Stimulated activated CD8-positive, alpha-beta memory T cell treated with anti-CD3 and anti-CD28 coated beads, Interleukin-2, amount 100 ng/mL, for 1 hour (primary cell): ENCODE measurements around the gene GPC3.
"Not testable (repeated sequence)": the region's sequence is repeated elsewhere in the genome, so short reads cannot be mapped to it uniquely, and the experiment has no call there.

Experiments used
- DNase-seq, 2 donors: peaks; one replicate each; pipeline ENCODE4 v3.0.0-alpha.2; 2020; ENCODE audit warnings: low read depth in 2 of 2

GPC3 gene

DNA sequence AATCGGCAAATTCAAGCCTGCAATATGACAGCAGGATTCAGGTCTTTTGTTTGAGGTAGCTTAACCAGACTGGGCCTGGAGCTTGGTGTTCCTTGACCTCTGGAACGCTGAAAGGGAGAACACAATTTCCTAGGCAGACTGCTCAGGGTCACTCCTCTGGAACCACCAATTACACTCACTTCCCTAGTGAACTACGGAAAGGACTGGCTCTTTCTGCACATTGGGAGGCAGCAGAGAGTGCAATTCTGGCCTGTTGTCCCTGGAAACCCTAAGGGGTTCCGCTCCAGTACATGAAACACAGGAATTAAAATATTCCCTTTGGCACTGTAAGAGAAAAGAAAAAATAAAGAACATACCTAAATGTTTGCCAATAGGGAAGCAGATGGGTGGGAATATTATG, 58.6 kb downstream of the GPC3 start:
- DNase-seq, result no peak

DNA sequence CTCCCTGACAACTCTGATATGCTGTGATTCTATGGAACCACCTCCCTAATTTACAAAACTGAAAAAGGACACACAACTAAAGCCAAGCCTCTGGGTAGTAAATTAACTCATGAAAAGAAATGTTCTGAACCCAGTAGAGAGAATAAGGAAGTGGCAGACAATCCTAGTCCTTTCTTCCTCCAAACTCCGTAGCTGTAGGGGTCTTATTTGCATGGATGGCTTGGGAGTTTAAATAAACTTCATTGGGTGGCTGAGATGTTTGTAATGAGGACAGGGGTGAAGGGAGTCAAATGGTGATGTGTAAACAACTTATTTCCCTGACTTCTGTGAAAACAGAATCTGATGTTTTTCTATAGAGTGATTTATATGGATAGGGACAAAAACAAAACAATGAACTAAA, 59.3 kb downstream of the GPC3 start:
- DNase-seq, result no peak

DNA sequence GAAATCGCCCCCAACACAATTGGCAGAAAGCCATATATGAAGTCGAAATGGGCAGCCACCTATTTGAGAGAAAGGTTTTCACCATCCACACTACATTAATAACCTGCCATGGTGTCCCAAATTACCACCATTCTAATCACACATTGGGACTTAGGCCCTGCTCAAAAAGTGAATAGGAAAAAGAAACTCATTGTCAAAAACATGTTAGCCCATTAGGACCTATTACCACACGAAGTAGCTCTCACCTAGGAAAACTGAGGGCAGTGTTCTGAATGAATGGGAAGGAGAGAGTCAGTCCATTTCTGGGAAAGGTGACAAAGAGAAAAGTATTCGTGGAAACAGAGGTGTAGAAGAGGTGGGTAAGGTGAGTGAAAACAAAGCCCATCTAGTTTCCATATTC, 60.8 kb downstream of the GPC3 start:
- no peak for DNase-seq

DNA sequence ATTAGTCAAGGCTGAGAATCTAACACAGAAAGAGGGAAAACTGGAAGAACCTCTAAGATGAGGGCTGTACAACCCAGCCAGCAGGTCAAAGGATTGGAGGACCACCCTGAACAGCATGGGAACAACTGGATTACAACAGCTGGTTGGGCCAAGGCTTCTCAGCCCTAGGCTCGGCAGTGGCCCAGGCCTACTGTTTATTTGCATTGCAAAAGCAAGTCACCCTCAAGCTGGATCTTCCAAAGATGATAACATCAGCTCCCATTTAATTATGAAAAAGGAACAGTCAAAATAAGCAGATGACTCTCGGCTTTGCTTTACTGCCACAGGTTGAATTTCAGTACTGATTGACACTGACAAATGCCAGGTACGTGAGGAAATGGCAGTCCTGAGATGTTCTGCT, 61.8 kb downstream of the GPC3 start:
- no peak for DNase-seq

DNA sequence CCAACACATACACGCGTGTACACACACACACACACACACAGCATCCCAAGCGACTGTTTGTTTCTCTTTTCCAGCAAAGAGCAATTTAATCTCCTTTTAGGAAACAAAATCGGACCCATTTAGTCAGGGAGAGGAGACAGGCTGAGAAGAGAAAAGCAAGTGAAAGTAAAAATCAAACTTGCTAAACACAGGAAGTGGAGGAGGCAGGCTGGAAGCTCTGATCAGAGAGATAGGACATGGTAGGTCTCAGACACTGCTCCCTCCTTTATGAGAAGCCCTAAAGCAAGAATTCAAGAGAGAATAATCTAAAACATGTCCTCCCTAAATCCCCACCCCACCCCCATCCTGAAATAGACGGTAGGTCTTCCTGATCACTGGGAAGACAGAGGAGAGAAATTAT, 62.3 kb downstream of the GPC3 start:
- DNase-seq, result no peak

DNA sequence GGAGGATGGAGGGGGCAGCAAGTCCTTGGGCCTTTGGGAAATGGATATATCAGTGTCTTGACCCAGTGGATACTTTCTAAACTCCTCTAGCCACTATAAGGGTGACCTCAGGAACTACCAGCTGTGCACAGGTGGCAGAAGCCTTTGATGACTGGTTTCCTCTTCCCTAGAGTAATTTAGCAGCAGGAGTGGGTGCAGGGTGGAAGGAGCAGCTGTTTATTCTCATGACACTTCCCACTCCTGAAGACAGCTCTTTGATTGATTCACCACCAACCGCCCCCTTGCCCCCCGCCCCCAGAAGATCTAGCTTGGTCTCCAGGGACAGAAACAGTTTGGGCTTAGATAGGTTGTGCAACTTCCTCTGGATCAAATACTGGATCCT, 63.0 kb downstream of the GPC3 start:
- DNase-seq, result no peak

DNA sequence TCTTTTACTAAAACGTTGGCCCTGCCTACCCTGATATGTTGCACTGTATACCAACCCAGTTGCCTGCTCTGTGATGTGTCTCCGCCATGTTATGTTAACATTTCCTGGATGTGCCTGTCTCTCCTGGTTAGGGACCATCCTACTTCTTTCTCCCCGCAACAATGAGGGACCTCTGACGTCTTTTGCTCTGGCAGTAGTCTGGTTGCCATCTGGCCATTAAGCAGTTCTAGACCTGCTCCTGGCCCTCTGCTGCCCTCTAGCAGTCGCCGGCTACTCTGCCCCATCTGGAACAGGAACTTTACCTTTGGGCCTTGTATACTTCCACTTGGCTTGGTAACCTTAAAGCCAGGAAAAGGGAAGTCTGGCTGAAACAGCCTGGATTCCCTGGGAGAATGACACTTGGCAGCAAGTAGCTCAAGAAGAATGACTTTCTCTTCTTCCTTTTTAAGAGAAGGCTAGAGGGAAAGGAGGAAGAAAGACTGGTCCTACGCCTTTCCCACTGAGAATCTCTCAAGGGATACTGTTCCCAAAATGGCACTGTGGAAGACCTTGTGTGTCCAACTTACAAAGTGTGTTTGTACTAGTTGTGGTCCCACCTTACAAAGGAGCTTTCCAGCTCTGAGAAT, 63.5 kb downstream of the GPC3 start:
- no peak for DNase-seq

DNA sequence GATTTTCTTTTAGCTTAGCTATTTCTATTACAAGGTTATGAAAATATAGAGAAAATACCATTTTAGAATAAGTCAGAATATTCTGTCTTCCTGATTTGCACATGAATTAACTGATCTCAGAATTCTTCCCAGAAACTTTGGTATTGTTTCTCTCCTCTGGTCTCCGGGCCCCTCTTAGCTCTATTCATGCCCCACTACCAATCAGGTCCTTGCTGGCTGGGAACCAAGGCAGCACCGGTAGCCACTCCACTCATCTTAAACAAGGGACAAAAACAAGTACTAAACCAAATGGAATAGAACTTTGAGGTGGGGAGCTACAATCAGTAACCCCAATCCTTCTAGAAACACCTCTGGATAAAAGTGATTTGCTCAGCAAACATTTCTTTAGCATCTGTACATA, 64.3 kb downstream of the GPC3 start:
- no peak for DNase-seq

DNA sequence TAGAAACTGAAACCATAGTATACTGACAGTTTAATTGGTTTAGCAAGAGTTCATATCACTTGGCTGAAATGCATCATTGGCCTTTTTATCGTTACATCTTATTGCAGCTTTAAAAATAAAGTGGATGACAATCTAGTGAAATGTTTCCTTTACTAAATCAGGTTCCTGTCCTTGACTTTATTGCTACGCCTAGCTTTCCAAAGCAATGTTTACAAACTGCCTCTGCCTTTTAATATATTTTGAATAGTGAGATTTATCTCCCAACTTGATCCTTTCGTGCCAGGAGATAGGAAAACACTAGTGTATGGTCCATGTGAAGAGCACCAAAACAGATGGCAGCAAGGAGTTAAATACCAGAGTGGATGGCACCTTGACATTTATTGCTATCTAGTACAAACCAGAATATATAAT, 67.0 kb downstream of the GPC3 start:
- DNase-seq, result no peak

DNA sequence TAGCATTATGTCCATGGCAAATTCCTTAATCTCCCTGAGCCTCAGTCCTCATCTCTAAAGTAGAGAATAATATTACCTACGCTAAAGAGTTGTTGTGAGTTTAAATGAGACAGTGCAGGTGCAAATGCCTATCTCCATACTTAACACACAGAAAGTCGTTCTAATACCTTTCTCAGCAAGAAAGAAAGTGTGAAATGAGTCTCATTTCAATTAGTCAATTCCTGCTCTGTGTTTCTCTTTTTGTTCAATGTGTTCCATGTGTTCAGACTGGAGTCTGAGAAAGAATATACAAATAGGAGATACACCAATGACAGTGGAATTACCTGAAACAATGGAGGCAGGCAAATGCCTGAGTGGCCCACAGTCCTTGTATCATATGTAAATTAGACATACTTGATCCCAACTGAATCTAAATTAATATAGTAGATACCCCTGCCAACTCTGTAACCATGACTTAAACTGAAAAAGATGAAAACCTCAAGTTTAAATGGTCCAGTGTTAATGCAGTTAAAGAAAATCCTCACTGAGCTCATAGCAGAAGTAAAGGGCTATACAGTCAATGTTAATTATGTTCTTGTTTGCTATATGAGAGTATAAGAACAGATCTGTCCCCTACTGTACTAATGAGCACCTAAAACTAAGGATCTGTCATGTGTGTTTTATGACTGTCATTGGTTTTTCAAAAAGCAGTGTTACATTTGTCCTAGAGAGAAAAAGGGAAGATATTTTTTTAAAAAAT, 68.2 kb downstream of the GPC3 start:
- DNase-seq, result no peak

DNA sequence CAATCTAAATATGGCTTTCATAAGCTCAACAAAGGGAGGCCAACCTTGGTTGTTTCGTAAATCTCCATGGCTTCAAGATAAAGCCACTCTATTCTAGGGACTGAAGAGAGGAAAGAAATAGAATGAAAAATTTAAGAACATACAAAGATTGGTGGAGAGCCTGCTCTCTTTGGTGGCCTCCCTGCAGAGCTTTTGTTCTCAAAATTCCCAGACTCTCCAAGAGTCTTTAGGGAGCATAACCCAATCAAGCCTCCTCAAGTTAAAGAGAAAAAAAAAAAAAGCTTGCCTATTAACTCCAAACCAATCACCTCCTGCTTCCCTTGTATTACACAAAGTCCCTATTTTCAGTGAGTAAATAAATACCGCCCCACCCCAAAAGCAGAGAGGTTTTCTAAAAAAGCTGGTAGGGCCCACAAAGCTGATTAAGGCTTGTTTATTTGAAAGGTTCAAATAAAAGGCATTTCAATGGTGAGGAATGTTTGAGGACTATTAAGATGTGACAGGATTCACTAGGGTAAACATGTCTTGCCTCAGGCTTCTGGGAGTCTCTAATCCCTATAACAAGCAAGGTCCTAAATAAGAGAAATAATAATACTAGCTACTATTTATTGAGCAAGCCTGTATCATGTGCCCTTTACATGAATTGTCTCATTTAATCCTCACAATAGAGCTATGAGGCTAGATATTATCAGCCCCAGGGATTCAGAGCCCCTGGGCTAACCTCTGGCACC, 71.6 kb downstream of the GPC3 start:
- no peak for DNase-seq

DNA sequence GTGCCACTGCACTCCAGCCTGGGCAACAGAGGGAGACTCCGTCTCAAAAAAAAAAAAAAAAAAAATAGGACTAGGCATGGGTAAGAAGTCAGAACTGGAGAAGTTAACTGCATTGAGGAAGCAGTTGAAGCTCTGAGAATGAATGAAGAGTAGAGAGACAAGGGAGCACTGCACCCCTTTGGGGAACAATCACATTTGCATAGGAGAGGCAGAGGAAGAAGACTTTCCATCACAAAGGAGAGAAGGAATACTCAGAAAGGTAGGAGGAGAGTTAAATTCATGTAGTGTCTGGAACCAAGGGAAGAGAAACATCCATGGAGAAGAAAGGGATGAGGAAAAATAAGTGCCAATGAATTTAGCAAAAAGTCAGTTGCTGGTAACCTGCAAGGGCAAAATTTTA, 72.4 kb downstream of the GPC3 start:
- no peak for DNase-seq

DNA sequence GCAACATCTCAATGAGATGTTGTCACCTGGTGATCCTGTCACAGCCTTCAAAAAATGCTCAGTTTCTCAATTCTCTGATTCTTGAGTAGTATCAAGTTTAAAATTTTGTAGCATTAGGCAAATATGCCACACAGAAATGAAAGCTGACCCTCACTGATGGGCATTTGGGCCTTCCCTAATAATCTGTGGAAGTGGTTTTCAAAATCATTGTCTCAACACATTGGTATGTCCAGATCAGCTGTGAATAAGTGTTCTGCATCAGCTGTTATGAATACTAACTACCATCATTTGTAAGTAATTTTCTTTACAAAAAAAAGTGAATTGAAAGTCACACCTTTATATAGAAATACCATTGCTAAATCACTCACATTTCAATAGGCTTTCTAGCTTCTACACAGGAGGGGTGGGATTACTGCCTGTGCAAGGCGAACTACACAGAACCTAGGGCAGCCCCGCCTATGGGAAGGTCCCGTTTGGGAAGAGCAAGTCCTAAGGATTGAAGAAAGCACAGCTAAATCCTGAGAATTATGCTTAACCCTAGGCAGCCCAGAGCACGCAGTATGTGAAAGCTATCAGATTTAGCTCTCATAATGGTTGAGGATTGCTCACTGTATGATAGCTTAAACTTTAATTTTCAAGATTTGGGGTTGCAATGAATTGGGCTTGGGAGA, 73.4 kb downstream of the GPC3 start:
- DNase-seq, result no peak

DNA sequence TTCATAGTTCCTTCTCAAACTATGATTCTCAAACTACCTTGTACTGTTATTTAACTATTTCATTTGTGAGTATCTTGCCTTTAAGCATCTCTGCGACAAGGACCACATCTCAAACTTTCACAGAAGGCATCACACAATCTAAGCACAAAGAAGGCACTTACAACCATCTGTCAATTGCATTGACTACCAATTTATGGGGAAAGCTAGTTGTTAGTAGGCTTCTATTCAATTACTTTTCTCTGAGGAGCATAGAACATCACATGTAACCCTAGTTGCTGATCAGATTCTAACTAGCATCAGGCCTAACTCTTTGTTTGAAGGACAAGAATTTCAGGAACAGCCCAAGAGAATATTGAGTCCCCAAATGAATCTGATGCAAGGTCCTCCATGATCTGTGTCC, 74.9 kb downstream of the GPC3 start:
- no peak for DNase-seq

DNA sequence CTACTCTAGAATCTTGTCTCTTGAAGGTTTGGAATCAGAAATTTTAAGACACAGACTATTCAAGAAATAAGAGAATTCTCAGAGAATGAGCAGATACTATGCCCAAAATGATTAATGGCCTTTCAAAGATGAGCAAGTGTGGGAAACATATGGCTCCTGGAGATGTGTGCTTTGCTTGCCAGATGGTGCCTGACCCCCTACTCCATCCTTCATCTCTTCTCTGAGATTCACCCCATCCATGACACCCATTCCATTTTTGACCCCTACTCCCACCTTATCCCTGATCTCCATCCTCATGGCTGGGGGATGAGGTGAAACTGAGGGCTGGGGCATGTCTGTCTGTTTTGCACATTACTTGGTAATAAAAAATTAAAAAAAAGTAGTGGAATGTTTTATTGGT, 75.5 kb downstream of the GPC3 start:
- no peak for DNase-seq

DNA sequence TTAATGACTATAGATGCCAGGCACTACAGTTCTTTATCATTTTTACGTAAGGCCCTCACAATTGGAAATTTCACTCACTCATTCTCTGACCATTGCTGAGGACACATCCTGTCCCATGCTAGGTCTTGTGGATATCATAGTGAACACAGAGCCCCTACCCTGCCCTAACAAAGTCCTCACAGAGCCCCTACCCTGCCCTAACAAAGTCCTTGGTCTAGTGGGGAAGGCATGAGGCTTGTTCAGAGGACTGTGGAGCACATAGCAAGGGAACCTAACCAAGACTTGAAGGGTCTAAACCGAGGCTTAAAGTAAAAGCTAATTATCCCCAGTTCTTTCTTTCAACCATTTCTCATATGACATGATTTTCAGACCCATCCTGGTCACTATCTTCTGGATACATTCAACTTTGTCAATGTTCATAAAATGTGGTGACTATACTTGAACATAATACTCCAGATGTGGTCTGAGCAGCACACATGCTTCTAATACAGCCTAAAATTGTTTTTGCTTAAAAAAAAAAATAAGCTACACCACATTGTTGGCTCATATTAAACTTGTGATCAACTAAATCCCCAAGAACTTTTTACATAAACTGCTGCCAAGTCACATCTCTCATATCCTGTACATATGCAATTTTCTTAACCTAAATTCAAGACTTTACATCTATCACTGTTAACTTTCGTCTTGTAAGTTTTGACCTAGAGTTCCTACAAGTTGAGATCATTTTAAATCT, 77.0 kb downstream of the GPC3 start:
- DNase-seq, result no peak

DNA sequence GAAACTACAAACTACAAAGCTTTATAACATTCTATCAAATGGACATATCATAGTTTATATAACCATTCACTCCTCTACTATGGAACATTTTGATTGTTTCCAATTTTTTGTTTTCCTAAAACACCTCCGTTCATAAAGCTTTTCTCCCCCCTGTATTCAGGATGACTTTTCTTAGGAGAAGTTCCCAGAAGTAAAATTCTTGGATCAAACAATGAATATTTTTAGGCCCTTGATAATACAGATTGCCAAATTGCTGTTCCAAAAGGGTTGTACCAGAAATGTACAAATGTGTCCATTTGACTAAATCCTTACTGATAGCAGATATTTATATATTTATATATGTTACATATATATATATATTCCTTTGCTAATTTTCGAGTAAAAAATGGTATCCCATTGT, 77.8 kb downstream of the GPC3 start:
- DNase-seq, result no peak

DNA sequence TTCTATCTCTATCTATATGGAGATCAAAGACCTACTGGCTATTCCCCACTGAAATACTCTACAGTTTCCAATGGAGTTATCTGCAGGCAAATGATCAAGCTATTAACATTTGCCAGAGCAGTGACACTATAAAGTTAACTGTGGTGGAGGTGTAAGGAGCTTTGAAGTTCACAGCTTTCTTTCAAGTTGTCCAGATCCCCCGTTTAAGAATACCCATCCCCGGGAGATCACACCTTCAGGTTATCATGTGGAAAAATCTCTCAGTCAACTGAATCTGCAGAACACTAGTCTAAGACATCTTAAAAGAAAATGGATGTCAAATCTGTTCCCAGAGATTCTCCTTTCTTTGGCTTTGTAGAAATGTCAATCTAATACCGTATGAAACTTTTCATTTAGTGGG, 80.1 kb downstream of the GPC3 start:
- DNase-seq, result no peak

DNA sequence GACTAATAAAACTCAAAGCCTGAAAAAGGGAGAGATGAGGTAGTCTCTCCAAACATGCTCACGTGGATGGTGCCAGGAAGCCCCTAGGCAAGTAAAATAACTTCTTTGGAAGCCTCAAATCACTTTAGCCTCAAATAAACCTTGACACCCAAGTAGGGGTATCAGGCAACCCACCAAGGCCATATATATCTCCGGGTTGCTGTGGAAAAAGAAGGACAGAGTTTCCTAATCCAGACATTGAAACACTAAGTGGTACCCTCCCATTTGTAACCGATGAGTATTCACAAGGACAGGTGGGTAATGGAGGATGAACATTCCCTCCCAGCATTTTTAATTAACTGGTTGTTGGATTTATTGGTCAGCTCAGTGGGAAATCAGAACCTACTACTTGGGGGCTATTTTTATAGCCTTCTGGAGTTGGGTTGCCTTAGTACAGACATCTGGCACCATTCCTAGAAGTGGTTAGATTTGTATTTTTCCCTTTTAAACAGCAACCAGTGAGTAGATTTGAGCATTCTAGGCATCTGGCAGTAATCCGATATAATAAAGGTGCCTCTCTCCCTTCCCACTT, 87.7 kb downstream of the GPC3 start:
- DNase-seq, result no peak

DNA sequence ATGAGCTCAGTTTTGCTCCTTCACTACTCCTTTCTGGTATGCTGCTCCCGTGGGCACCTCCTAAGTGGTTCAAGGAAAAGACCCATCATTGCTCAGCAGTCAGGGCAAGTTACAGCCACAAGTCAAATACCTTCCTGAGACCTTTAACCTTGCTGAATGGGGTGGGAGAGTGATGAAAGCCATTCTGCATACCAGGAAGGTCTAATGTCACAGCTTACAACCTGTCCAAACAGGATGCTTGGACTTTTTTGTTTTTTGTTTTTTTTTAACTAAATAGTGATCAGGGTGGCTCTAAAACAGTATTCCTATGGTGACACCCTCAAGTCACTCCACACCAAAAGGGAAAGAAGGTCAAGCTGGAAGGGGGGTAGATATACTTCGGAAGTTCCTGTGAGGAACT, 93.1 kb downstream of the GPC3 start:
- no peak for DNase-seq

DNA sequence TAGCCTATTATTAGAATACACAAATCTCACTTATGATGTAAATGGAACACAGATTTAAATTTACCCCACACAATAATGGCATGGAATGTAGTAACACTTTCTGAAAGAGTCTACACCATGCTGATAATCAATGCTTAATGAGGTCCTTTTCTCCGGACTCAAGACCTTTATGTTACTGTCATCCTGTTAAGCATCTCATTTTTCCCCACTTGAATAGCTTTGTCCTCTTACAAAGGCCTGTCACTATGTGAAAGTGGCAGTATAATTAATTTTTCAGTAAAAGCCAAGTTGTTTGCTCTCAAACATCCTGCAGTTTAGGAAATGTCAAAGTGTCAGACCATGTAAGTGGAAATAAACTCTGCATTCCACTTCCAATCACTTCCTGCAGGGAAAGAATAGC, 96.4 kb downstream of the GPC3 start:
- no peak for DNase-seq

DNA sequence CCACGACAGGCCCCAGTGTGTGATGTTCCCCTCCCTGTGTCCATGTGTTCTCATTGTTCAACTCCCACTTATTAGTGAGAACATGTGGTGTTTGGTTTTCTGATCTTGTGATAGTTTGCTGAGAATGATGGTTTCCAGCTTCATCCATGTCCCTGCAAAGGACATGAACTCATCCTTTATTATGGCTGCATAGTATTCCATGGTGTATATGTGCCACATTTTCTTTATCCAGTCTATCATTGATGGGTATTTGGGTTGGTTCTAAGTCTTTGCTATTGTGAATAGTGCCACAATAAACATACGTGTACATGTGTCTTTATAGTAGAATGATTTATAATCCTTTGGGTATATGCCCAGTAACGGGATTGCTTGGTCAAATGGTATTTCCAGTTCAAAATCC, 97.3 kb downstream of the GPC3 start:
- DNase-seq, result not testable (repeated sequence)
